Activated CD4-positive, alpha-beta T cell treated with anti-CD3 and anti-CD28 coated beads, Interleukin-2, Interleukin-6, amounts not matched to agents 100 ng/mL and 50 ng/mL, durations not matched to agents 16 hours and 8 hours (primary cell): Measurements from ENCODE around the gene NGDN.
"Not testable (repeated sequence)": the region's sequence is repeated elsewhere in the genome, so short reads cannot be mapped to it uniquely, and the experiment has no call there.

Experiments used
- DNase-seq: peaks from one replicate; pipeline ENCODE4 v3.0.0-alpha.2; 2020

Gene NGDN

DNA sequence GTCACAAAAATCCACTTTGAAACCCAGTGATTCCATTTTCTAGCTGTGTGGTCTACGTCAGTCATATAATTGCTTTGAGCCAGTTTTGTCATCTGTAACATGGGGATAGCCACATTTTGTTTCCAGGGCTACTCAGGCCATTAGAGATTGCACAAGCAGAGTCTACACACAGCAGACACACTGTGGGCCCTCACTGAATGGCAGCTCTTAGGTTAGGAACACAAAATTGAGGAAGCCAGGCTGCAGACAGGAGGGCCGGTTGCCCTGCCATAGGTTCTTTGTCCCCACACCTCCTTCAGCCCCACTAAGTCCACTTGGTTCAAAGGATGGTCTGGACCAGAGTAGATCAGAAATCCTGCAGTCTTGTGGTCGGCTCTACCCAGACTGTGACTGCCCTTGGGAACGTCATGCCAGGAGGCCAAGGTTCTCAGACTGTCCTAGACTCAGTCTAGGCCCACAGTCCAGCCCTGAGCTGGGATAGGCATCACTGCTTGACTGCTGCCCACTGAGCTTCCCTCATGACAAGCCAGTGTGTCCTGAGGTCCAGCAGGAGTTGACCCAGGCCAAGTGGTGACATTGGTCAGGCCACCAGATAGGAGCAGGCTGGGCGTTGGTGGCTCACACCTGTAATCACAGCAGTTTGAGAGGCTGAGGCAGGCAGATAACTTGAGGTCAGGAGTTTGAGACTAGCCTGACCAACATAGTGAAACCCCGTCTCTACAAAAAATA lies 30.2 kb upstream of the NGDN start:
- DNase-seq = no peak

DNA sequence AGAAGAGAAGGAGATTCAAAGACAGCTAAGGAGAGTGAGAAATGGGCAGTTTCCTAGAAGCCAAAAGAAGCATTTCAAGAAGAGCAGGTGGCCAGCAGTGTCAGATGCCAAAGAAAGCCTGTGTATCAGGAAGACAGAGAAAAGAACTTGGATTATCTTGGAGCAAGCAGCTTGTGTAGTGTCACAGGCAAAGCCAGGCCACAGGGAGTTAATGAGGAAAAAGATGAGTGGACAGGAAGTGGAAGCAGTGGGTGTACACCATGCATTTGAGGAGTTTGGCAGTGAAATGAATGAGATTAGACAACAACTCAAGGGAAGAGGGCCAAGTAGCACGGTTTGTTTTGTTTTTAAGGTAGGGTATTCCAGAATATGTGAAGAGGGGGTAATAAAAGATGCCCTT lies 28.4 kb upstream of the NGDN start:
- no peak for DNase-seq

DNA sequence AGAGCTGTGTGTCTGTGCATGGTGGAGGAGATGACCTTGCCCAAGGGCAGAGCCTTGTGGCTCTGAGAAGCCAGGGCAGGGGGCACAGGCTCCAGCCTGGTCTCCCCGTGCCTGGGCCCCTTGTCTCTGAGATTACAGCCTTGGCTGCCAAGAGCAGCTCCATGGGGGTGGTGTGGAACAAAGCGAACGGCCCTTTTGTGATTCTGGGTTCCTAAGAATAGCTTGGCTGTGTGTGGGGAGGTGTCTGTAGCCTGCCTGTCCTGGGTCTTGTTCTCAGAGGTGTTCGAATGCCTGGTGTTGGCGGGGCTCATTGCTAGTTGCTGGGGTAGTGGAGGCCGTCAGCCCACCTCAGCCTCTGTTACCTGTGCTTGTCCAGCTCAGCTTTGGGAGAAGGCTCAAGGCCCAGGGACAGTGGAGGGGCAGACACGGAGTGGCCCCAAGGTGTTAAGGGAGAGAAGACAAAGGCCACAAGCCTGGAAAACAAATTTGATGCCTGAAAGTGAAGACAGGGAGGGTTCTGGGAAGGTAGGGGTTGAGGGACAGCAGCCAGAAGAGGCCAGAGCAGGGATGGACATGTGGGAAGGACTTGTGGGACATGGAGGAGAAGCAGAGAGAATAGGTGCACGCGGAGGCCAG lies 26.7 kb upstream of the NGDN start:
- no peak for DNase-seq

DNA sequence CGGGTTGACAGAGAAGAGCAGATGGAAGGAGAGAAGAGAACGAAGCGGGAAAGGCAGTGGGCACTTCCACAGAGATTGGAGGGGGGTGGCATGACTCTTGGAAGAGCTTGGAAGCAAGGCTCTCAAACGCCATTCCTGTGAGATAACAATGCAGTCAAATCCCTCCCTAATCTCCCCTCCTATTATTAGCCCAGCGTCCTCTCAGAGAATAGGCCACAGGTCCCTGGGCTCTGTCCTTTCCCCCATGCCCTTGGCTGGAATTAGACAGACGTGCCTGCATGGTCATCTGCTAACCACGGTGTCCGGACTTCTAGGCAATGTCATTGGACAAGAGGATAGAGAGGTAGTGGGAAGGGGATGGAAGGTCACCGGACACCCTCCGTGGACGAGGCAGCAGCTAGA lies 26.1 kb upstream of the NGDN start:
- no peak for DNase-seq

DNA sequence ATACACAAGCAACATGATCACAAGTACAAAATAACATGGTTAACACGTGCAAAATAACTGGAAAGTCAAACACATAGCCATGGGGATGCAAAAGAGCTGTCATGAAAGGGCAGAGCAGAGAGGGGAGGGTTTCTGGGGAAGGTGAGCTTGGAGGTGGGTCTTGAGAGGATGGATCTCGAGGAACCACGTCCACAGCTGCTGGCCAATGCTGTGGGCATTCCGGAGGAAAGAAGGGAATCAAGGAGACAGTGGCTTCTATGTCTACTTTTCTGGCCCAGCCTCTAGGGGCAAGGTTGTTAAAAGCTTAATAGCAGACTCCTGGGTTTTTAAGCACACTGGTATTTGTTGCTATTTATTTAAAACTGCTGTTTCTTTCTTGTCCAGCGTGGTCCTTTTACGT lies 25.6 kb upstream of the NGDN start:
- no peak for DNase-seq

DNA sequence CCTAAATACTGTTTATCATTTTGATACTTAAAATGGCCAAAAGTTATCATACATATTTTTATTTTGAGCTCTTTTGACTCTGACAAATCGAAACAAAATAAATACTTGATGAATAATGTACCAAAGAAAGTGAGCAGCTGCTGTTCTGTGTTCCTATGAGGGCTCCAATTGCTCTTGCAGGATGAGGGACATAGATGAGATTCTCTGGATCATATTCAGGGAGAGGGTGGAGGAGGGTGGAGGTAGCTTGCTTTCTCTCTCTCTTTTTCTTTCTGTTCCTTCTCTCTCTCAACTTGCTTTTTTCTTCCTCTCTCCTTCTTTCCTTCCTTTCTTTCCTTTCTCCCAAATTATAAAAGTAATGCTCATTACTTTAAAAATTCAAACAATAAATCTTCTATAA lies 25.2 kb upstream of the NGDN start:
- DNase-seq = no peak

DNA sequence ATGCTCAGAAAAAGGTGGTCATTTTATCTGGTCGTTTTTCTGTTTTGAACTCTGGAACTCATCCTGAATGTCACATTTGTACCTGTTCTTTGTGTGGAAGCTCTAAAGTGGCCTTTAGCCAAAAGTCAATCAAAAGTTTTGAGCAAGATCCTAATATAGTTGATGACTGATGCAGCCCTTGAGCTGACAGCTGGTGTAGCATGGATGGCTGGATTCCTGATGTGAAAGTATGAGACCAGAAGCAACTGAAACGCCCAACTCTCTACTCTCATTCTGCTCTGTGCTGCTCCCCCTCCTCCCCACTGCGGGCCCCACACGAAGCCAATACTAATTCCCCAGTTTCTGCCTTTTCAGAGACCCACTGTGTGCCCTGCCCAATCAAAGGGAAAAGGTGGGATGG lies 23.7 kb upstream of the NGDN start:
- DNase-seq = no peak

DNA sequence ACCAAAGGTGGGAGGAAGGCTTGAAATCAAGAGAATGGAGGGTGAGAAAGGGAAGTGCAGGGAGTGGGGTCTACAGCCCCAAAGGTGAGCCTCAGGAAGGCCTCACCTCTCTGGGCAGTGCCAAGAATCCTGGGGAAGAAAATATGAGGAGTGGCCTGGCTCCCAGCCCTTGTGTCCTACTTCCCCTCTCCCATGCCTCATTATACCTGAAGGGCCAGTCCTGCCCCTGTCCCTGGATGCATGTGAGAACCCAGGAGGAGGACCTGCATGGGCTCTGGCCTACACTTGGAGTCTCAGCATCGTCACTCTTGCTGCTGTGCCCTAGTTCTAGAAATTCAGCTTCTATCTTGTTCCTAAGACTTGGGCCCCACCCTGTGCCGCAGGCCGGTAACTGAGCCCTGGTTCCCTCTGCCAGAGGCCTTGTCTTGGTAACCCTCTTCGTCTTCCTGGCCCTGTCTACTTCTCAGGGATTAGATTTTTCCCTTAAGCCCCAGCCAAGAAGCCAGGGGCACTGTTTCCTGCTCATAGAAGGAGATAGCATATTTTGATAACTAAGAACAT lies 23.1 kb upstream of the NGDN start:
- no peak for DNase-seq

DNA sequence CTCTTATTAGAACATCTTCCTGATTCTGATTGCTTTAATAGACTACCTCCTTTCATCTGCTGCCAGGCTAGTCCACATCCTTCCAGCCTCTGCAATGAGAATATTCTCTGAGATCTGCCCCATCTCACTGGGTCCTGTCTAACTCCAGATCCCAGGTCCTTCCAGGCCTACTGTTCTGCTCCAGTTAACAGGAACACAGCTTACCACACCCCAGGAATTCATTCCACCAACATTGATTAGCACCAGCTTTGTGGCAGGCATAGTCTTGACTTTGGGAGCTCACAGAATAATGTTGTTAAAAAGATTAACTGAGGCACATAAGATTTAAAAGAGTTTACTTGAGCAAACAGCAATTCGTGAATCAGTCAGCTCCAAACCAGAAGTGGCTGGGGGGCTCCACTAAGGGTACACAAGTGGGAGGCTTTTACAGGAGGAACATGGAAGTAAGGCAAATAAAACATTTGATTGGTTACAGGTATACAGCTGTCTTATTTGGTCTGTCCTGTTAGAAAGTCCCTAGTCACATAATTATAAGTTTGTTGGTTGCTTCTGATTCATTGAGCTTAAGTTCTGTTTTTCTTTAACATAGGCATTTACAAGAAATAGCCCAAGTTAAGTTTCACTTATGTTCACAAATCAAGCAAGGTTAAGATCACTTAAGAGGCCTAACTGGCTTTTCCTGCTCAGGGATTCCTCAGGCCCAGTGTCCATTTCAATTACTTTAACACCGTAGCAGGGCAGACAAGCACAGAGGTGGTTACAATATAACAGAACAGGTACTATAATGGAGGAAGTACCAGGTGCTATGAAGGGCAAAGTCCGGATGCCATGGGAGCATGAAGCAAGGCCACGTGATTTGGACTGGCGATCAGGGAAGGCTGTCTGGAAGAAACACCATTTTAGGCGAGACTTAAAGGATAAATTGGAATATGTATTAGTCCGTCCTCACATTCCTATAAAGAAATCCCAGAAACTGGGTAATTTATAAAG lies 21.8 kb upstream of the NGDN start:
- no peak for DNase-seq

DNA sequence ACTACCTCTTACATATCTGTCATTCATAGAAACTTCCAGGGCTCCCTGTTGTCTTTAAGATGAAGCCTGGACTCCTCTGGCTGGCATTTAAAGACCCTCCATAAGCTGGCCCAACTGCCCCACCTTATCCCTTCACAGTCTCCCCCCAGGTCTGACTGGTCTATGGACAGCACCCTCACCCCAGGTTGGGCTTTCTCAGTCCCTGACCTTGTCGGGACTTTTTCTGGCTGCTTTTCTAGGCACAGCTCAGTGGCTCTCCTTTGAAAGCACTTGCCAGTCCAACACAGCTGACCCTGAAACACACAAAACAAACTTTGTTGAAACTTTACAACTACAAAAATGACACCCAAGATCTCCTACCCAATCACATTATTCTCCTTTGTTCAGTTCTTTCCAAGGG lies 20.2 kb upstream of the NGDN start:
- DNase-seq = no peak

DNA sequence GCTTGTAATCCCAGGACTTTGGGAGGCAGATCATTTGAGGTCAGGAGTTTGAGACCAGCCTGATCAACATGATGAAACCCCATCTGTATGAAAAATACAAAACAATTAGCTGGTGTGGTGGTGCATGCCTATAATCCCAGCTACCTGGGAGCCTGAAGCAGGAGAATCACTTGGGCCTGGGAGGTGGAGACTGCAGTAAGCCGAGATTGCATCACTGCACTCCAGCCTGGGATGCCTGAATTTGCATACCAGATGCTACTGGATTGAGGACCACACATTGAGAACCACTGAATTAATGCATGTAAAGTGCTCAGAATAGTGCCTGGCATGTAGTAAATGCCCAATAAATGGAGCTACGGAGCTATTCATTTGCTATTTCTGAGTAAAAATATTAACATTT lies 19.1 kb upstream of the NGDN start:
- DNase-seq = no peak

DNA sequence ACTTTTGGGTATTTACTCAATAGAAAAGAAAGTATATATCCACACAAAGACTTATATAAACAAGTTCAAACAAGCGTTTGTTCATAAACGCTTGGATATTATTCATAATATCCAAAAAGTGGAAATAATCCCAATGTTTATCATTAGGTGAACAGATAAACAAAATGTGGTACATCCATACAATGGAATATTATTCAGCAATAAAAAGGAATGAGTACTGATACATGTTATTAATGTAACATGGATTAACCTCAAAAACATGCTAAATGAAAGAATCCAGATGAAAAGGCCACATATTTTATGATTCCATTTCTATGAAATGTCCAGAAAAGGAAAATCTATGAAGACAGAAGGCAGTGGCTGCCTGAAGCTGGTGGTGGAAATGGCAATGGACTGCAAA lies 17.3 kb upstream of the NGDN start:
- DNase-seq = no peak

DNA sequence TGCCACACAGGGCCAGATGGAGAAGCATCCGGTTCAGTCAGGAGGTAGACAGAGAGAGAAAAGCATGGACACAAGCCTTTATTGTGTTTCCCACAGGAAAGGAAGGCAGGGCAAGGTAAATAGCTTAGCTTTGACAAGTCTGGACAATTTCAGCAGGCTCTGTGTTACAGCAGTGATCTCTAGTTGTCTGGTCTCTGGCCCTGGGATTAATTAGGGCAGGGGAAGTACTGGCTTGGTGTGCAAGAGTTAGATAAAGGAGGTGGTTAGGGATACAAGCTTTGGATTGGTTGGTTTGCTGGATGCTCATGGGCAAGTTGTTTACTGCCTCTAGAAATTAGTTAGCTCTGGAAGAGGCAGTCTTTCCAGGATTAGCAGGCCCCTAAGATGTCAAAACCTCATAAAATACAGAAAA lies 15.1 kb upstream of the NGDN start:
- no peak for DNase-seq

DNA sequence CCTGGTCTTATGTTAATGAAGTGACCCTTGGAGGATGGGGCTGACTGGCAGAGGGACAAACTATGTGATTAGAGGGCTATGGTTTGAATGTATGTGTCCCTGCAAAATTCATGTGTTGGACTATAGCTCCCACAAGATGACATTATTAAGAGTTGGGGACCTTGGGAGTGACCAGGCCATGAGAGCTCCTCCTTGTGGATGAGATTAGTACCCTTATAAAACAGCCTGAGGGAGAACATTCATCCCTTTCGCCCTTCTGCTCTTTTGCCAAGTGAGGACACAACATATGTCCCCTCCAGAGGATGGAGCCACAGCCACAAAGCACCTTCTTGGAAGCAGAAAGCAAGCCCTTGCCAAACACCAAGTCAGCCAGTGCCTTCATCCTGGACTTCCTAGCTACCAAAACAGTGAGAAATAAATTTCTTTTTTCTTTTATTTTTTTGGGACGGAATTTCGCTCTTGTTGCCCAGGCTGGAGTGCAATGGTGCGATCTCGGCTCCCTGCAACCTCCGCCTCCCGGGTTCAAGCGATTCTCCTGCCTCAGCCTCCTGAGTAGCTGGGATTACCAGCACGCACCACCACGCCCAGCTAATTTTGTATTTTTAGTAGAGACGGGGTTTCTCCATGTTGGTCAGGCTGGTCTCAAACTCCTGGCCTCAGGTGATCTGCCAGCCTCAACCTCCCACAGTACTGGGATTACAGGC lies 12.5 kb upstream of the NGDN start:
- not testable (repeated sequence) for DNase-seq

DNA sequence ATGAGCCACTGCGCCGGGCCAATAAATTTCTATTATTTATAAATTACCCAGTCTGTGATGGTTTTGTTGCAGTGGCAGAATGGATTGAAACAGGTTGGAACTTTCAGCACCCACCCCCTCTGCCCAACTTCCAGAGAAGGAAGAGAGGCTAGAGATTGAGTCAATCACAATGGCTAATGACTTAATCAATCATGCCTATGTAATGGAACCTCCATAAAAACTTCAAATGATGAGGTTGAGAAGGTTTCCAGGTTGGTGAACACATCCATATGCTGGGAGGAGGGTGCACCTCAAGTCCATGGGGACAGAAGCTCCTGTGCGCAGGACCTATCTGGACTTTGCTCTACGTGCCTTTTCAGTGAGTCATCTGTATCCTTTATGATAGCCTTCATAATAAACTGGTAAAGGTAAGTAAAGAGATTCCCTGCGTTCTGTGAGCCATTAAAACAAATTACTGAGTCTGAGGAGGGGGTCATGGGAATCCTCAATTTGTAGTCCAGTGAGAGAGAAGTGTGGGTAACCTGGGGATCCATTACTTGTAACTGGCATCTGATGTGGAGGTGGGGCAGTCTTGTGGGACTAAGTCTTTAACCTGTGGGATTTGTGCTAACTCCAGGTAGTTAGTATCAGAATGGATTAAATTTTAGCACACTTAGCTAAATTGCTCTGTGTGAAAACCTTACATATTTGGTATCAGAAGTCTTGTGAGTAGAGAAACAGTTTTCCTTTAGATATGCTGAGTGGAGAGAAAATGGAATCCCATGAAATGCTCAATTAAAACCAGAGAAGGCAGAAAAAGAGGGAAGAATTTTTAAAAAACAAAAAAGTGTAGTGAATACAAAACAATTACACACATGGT lies 11.7 kb upstream of the NGDN start:
- no peak for DNase-seq

DNA sequence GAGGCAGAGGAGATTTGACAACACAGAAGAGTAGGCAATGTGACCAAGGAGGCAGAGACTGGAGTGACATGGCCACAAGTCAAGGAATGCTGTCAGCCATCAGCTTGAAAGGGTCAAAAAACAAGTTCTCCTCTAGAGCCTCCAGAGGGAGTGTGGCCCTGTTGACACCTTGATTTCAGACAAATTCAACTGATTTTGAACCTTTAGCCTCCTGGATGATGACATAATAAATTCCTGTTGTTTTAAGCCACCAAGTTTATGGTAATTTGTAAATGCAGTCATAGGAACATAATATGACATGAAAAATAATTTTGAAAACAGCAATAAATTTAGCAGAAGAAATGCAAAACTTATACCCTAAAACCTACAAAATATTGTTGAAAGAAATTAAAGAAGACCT lies 8.5 kb upstream of the NGDN start:
- no peak for DNase-seq

DNA sequence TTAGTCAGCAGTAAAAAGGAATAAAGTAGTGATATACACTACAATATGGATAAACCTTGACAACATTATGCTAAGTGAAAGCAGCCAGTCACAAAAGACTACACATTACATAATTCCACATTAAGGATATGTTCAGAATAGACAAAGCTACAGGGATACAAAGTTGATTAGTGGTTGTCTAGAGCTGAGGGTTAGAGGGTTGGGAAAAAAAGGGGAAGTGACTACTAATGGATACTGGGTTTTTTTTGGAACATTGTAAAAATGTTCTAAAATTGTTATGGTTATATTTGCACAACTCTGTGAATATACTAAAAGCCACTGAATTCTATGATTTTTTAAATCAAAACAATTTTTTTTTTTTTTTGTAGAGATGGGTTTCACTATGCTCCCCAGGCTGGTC lies 4.8 kb upstream of the NGDN start:
- no peak for DNase-seq

DNA sequence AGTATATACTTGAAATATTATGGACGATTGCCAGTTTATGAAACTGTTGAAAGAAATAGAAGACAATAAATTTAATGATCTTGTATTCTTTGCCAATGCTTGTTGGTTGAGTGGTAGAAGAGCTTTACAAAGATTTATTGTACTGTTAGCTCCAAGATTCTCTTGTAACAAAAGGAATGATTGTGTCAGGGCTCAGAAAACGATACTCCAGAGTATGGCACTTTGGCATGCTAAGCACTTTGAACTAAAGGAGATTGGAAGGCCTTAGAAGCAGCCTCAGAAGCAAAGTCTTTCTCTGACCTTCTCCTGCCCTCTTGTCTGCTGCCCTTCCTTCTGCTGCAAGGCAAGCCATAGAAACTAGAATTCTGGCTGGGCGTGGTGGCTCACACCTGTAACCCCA lies 4.2 kb upstream of the NGDN start:
- no peak for DNase-seq

DNA sequence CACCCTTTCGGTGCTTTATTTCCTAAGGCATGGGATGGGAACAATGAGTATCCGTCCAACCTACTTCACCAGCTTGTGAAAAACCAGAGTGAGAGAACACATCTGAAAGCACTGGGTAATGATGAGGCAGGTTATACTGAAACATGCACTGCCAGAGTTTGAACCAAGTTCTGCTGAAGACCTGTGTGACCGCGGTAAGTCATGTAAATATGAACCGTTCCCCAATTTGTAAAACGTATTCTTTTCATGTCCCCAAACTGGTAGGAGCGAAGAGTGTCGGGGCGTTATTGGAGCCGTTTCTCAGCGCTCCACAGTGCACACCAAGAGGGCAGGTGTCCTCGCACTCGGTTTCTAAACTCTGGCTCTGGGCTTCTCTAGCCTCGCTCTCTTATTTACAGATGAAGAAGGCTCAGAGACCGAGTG lies 788 bp upstream of the NGDN start:
- DNase-seq = no peak

DNA sequence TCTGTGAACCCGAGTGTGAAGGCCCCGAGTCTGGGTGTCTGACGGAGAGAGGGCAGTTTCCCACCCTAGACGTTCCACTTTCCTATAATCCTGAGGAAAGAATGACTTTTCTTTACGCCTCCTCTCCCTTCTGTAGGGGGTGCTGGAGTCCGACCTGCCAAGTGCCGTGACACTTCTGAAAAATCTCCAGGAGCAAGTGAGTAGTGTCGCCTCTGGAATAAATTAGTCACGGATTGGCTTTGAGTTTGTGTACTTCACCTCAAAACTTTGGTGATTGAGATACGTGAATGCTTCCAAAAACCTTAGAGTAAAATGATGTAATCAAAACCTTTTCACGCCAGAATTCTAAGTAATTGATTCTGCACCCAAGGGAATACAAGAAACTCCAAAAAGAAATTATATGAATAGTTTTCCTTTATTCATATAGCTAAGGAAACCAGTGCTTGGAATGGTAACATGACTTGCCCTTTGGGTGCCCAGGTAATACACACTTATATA lies 452 bp downstream of the NGDN start:
- DNase-seq = no peak

DNA sequence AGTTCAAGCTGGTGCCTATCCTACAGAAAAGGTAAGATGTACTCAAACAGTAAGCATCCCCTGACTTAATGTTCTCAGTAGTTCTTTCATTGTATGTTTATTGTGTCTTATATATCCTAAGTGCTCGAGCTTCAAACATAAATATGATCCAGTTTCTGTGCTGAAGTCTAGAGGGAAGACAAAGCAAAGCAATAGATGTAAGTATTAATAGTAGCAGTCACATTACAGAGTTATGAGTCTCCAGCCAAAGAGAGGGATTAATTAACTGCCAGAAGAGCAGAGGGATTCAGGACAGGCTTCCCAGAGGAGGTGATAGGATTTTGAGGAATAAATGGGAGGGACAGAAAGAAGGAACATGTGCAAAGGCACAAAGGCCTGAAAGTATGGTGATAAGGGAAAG lies 1.4 kb downstream of the NGDN start:
- no peak for DNase-seq
